GM12878 (cell line): ENCODE measurements around the gene RAB36.

ENCODE experiments used
- ASH2L ChIP-seq: fragments of 300-600, 200-600 bp; sonication (generic); IDR thresholded peaks from 2 replicates; pipeline ENCODE4 v1.6.1; 2017; ENCODE audit warnings: low read depth, mild to moderate bottlenecking, borderline replicate concordance
- BHLHE40 ChIP-seq, 2 experiments: fragments of 450-650 bp in 1 of 2; IDR thresholded peaks; 2 replicates each; pipeline ENCODE4 v1.6.1; 2011 to 2017; ENCODE audit warnings: low read depth in 2 of 2, borderline replicate concordance in 1 of 2, improper control_type of control experiment in 1 of 2, low read length in 1 of 2, mild to moderate bottlenecking in 1 of 2
- POLR2A ChIP-seq: IDR thresholded peaks from 2 replicates; pipeline ENCODE4 v1.6.1; 2011; ENCODE audit warnings: low read depth, mild to moderate bottlenecking, low read length
- RFX5 ChIP-seq: IDR thresholded peaks from 2 replicates; pipeline ENCODE4 v1.6.1; 2011; ENCODE audit warnings: low read depth, low read length, improper control_type of control experiment
- SMC3 ChIP-seq: IDR thresholded peaks from 2 replicates; pipeline ENCODE4 v1.6.1; 2011; ENCODE audit warnings: low read length, improper control_type of control experiment, borderline replicate concordance
- ZNF274 ChIP-seq: IDR thresholded peaks from one replicate; pipeline ENCODE4 v1.8.0; 2011; ENCODE audit not compliant: insufficient read length, insufficient read depth
- TF ChIP-seq, protein P1 (sequence below): IDR thresholded peaks from 2 replicates; pipeline ENCODE4 v1.6.1; 2011; ENCODE audit warnings: mild to moderate bottlenecking, low read depth, low read length, moderate library complexity; ENCODE audit not compliant: insufficient replicate concordance
- TF ChIP-seq, protein P2 (sequence below), 3 experiments: IDR thresholded peaks in 2 of 3; conservative IDR thresholded peaks in 1 of 3; 2 replicates each; pipeline ENCODE4 v1.5.1; 2011; ENCODE audit warnings: low read depth in 3 of 3, low read length in 3 of 3, mild to moderate bottlenecking in 3 of 3, control low read depth in 2 of 3, moderate library complexity in 2 of 3, inconsistent platforms in 1 of 3, mixed read lengths in 1 of 3; ENCODE audit not compliant: control insufficient read depth in 2 of 3, insufficient read depth in 1 of 3; ENCODE audit errors: extremely low read depth in 1 of 3
- TF ChIP-seq, protein P3 (sequence below): fragments of 450-650 bp; formaldehyde crosslinking; IDR thresholded peaks from 2 replicates; pipeline ENCODE4 v1.5.0; 2022; ENCODE audit warnings: mild to moderate bottlenecking, missing genetic modification characterization
- TF ChIP-seq, protein P4 (sequence below): fragments of 450-650 bp; IDR thresholded peaks from 2 replicates; pipeline ENCODE4 v1.6.1; 2017; ENCODE audit warnings: low read depth, mild to moderate bottlenecking, moderate library complexity

DNA sequence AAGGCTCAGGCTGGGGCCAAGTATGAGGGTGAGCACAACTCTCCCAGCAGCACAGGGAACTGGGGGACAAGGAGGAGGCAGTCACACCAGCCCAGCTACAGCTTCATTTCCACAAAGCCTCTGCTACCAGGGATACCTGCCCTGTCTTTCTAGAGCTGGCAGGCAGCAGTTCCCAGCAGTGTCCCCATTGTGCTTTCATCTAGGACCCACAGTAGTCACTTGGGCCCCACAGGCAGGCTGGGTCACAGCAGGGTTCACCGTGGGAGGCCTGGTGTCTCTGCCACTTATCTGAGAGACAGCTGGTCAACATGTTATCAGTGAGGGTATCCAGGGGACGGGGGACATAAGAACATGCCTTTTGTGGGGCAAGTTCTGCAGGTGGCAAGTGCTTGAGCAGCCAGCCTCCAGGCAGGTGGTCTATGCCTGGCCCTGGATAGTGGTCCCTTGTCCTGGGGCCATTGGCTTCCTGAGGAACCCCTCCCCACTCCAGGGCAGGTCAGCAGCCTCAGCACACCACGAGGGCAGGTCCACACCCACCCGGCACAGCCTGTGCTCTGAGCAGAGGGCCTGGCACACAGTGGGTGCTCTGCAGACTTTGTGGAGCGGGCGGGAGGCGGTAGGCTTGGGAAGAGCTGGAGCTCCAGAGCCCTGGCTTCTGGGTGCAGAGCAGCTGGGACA, 45.0 kb upstream of the RAB36 start:
- TF ChIP-seq RFX5 (no peak), SMC3 (no peak), BHLHE40 (IDR thresholded peaks at IDR 0.05; ENCODE audit: borderline replicate concordance in 1 of 2, low read depth in 2 of 2, low read length in 1 of 2) (no peak), ASH2L (no peak), ZNF274 (no peak), POLR2A (no peak)
- TF ChIP-seq, protein P1, sequence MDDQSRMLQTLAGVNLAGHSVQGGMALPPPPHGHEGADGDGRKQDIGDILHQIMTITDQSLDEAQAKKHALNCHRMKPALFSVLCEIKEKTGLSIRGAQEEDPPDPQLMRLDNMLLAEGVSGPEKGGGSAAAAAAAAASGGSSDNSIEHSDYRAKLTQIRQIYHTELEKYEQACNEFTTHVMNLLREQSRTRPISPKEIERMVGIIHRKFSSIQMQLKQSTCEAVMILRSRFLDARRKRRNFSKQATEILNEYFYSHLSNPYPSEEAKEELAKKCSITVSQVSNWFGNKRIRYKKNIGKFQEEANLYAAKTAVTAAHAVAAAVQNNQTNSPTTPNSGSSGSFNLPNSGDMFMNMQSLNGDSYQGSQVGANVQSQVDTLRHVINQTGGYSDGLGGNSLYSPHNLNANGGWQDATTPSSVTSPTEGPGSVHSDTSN, result no peak
- TF ChIP-seq, protein P2, sequence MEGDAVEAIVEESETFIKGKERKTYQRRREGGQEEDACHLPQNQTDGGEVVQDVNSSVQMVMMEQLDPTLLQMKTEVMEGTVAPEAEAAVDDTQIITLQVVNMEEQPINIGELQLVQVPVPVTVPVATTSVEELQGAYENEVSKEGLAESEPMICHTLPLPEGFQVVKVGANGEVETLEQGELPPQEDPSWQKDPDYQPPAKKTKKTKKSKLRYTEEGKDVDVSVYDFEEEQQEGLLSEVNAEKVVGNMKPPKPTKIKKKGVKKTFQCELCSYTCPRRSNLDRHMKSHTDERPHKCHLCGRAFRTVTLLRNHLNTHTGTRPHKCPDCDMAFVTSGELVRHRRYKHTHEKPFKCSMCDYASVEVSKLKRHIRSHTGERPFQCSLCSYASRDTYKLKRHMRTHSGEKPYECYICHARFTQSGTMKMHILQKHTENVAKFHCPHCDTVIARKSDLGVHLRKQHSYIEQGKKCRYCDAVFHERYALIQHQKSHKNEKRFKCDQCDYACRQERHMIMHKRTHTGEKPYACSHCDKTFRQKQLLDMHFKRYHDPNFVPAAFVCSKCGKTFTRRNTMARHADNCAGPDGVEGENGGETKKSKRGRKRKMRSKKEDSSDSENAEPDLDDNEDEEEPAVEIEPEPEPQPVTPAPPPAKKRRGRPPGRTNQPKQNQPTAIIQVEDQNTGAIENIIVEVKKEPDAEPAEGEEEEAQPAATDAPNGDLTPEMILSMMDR (IDR thresholded peaks at IDR 0.05 in 2 of 3, conservative IDR thresholded peaks at IDR 0.05 in 1 of 3; ENCODE audit: control insufficient read depth in 2 of 3, extremely low read depth in 1 of 3, insufficient read depth in 1 of 3, low read depth in 3 of 3, low read length in 3 of 3), result no peak
- TF ChIP-seq, protein P3, sequence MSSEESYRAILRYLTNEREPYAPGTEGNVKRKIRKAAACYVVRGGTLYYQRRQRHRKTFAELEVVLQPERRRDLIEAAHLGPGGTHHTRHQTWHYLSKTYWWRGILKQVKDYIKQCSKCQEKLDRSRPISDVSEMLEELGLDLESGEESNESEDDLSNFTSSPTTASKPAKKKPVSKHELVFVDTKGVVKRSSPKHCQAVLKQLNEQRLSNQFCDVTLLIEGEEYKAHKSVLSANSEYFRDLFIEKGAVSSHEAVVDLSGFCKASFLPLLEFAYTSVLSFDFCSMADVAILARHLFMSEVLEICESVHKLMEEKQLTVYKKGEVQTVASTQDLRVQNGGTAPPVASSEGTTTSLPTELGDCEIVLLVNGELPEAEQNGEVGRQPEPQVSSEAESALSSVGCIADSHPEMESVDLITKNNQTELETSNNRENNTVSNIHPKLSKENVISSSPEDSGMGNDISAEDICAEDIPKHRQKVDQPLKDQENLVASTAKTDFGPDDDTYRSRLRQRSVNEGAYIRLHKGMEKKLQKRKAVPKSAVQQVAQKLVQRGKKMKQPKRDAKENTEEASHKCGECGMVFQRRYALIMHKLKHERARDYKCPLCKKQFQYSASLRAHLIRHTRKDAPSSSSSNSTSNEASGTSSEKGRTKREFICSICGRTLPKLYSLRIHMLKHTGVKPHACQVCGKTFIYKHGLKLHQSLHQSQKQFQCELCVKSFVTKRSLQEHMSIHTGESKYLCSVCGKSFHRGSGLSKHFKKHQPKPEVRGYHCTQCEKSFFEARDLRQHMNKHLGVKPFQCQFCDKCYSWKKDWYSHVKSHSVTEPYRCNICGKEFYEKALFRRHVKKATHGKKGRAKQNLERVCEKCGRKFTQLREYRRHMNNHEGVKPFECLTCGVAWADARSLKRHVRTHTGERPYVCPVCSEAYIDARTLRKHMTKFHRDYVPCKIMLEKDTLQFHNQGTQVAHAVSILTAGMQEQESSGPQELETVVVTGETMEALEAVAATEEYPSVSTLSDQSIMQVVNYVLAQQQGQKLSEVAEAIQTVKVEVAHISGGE, result no peak
- TF ChIP-seq, protein P4, sequence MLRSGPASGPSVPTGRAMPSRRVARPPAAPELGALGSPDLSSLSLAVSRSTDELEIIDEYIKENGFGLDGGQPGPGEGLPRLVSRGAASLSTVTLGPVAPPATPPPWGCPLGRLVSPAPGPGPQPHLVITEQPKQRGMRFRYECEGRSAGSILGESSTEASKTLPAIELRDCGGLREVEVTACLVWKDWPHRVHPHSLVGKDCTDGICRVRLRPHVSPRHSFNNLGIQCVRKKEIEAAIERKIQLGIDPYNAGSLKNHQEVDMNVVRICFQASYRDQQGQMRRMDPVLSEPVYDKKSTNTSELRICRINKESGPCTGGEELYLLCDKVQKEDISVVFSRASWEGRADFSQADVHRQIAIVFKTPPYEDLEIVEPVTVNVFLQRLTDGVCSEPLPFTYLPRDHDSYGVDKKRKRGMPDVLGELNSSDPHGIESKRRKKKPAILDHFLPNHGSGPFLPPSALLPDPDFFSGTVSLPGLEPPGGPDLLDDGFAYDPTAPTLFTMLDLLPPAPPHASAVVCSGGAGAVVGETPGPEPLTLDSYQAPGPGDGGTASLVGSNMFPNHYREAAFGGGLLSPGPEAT, result no peak
